Liver (tissue), 9 donors: ENCODE measurements around the gene SPOP. TPM values are rescaled to one million over a fixed set of nuclear protein-coding genes. Genes with fewer than 3 reads are reported as not detected.
A peak's percentile ranks its signal among the peaks of the same experiment; 100 is the strongest.

Experiments used
- DNase-seq: peaks from one replicate; pipeline ENCODE4 v3.0.0-alpha.2; 2017; ENCODE audit warnings: low spot score
- H3K27ac ChIP-seq, 2 donors: one replicate each; pipeline ENCODE4 v1.7.0; 2013; ENCODE audit warnings: inconsistent platforms in 2 of 2, low read length in 2 of 2, control low read depth in 1 of 2, low read depth in 1 of 2, mild to moderate bottlenecking in 1 of 2
- H3K27me3 ChIP-seq, 4 donors: one replicate each; pipeline versions ENCODE4 v1.6.1 to v1.7.0; 2013; ENCODE audit warnings: low read length in 3 of 4, inconsistent platforms in 1 of 4, mild to moderate bottlenecking in 1 of 4, moderate library complexity in 1 of 4; ENCODE audit not compliant: control insufficient read depth in 4 of 4, insufficient read depth in 4 of 4
- H3K36me3 ChIP-seq, 4 donors: one replicate each; pipeline versions ENCODE4 v1.6.1 to v1.7.0; 2013; ENCODE audit warnings: low read length in 3 of 4, mild to moderate bottlenecking in 3 of 4, low read depth in 1 of 4, moderate library complexity in 1 of 4; ENCODE audit not compliant: control insufficient read depth in 4 of 4, insufficient read depth in 3 of 4
- H3K4me1 ChIP-seq, 4 donors: one replicate each; pipeline versions ENCODE4 v1.6.1 to v1.7.0; 2013; ENCODE audit warnings: low read length in 3 of 4, mild to moderate bottlenecking in 3 of 4, moderate library complexity in 1 of 4; ENCODE audit not compliant: control insufficient read depth in 4 of 4, insufficient read depth in 4 of 4
- H3K4me3 ChIP-seq, 3 donors: one replicate each; pipeline versions ENCODE4 v1.6.1 to v1.7.0; 2013; ENCODE audit warnings: low read length in 3 of 3, control low read depth in 1 of 3, low read depth in 1 of 3, mild to moderate bottlenecking in 1 of 3
- H3K9ac ChIP-seq, 2 donors: one replicate each; pipeline ENCODE4 v1.7.0; 2013; ENCODE audit warnings: low read length in 2 of 2, mild to moderate bottlenecking in 2 of 2, moderate library complexity in 2 of 2, control low read depth in 1 of 2, low read depth in 1 of 2
- H3K9me3 ChIP-seq, 4 donors: one replicate each; pipeline versions ENCODE4 v1.6.1 to v1.7.0; 2013; ENCODE audit warnings: low read length in 3 of 4; ENCODE audit not compliant: control insufficient read depth in 4 of 4
- ATF3 ChIP-seq: IDR thresholded peaks from 2 replicates; pipeline ENCODE4 v1.6.1; 2016; ENCODE audit warnings: antibody characterized with exemption
- EGR1 ChIP-seq, 2 donors: IDR thresholded peaks; 2 replicates each; pipeline ENCODE4 v1.6.1; 2016 to 2018; ENCODE audit warnings: antibody characterized with exemption in 2 of 2, low read depth in 2 of 2
- FOXA1 ChIP-seq: IDR thresholded peaks from 2 replicates; pipeline ENCODE4 v1.6.1; 2016; ENCODE audit warnings: antibody characterized with exemption
- FOXA2 ChIP-seq: IDR thresholded peaks from 2 replicates; pipeline ENCODE4 v1.6.1; 2016; ENCODE audit warnings: antibody characterized with exemption
- GABPA ChIP-seq, 2 donors: IDR thresholded peaks in 1 of 2; conservative IDR thresholded peaks in 1 of 2; 2 replicates each; pipeline ENCODE4 v1.6.1; 2016; ENCODE audit warnings: antibody characterized with exemption in 2 of 2, mild to moderate bottlenecking in 1 of 2, moderate library complexity in 1 of 2
- HNF4A ChIP-seq, 2 donors: conservative IDR thresholded peaks; 2 replicates each; pipeline ENCODE4 v1.6.1; 2016; ENCODE audit warnings: antibody characterized with exemption in 2 of 2, mild to moderate bottlenecking in 2 of 2
- HNF4G ChIP-seq: IDR thresholded peaks from 2 replicates; pipeline ENCODE4 v1.6.1; 2016; ENCODE audit warnings: antibody characterized with exemption
- JUND ChIP-seq, 2 donors: IDR thresholded peaks; 2 replicates each; pipeline ENCODE4 v1.6.1; 2016; ENCODE audit warnings: antibody characterized with exemption in 2 of 2
- RAD21 ChIP-seq, 2 donors: IDR thresholded peaks; 2 replicates each; pipeline ENCODE4 v1.6.1; 2016; ENCODE audit warnings: antibody characterized with exemption in 2 of 2, mild to moderate bottlenecking in 2 of 2
- RXRA ChIP-seq, 2 donors: IDR thresholded peaks; 2 replicates each; pipeline ENCODE4 v1.6.1; 2017 to 2018; ENCODE audit warnings: antibody characterized with exemption in 2 of 2, mild to moderate bottlenecking in 1 of 2
- SP1 ChIP-seq: IDR thresholded peaks from 2 replicates; pipeline ENCODE4 v1.6.1; 2018; ENCODE audit warnings: antibody characterized with exemption, mild to moderate bottlenecking
- TAF1 ChIP-seq: conservative IDR thresholded peaks from 2 replicates; pipeline ENCODE4 v1.6.1; 2016; ENCODE audit warnings: antibody characterized with exemption, mild to moderate bottlenecking
- YY1 ChIP-seq: IDR thresholded peaks from 2 replicates; pipeline ENCODE4 v1.6.1; 2016; ENCODE audit warnings: antibody characterized with exemption, mild to moderate bottlenecking
- ZBTB33 ChIP-seq: IDR thresholded peaks from 2 replicates; pipeline ENCODE4 v1.6.1; 2016; ENCODE audit warnings: antibody characterized with exemption
- WGBS: extraction: QIAGEN DNeasy Blood & Tissue Kit; methylation state at CpG from one replicate; pipeline ENCODE4 v1.1.7; 2013; 5-methylcytosine and 5-hydroxymethylcytosine counted together
- polyA plus RNA-seq, 2 donors: library from polyadenylated mRNA; stranded (reverse) in 1 of 2; unstranded in 1 of 2; fragments of 200-250 nt in 1 of 2; fragments of >200 nt in 1 of 2; fragmentation: Nextera tagmentation in 1 of 2; extraction: Ambion mirVana in 1 of 2; gene quantifications; one replicate each; pipeline versions ENCODE4 v1.2.1 to v1.2.3, GENCODE V29; 2013 to 2015
- total RNA-seq, 2 donors: library from RNA; depleted of rRNA; stranded (reverse); fragments of >200 nt; gene quantifications; one replicate each; pipeline ENCODE4 v1.2.3, GENCODE V29; 2014
- TF ChIP-seq, protein P1 (sequence below): fragments of 150-350 bp; IDR thresholded peaks from 2 replicates; pipeline ENCODE4 v1.5.1; 2017; ENCODE audit warnings: improper control_type of control experiment, low read depth, low read length; ENCODE audit not compliant: missing input control
- TF ChIP-seq, protein P2 (sequence below): IDR thresholded peaks from 2 replicates; pipeline ENCODE4 v1.6.1; 2016; ENCODE audit warnings: antibody characterized with exemption
- TF ChIP-seq, protein P3 (sequence below): IDR thresholded peaks from 2 replicates; pipeline ENCODE4 v1.6.1; 2016; ENCODE audit warnings: antibody characterized with exemption, mild to moderate bottlenecking
- donor health status: healthy.
- donor health status: healthy.
- donor health status: healthy.
- donor health status: healthy.
- donor health status: healthy.

The SPOP gene
- total and polyA plus RNA-seq, 4 donors: 21.6 to 50.8 (median 42.4) TPM

GRCh38 chr17:49694847-49695697 is 17.2 kb upstream of the SPOP start (continued):
- TF ChIP-seq, protein P1, sequence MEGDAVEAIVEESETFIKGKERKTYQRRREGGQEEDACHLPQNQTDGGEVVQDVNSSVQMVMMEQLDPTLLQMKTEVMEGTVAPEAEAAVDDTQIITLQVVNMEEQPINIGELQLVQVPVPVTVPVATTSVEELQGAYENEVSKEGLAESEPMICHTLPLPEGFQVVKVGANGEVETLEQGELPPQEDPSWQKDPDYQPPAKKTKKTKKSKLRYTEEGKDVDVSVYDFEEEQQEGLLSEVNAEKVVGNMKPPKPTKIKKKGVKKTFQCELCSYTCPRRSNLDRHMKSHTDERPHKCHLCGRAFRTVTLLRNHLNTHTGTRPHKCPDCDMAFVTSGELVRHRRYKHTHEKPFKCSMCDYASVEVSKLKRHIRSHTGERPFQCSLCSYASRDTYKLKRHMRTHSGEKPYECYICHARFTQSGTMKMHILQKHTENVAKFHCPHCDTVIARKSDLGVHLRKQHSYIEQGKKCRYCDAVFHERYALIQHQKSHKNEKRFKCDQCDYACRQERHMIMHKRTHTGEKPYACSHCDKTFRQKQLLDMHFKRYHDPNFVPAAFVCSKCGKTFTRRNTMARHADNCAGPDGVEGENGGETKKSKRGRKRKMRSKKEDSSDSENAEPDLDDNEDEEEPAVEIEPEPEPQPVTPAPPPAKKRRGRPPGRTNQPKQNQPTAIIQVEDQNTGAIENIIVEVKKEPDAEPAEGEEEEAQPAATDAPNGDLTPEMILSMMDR: peak; percentile 97
- TF ChIP-seq RAD21 (IDR thresholded peaks at IDR 0.05) (peak; percentile 91), EGR1 (IDR thresholded peaks at IDR 0.05; ENCODE audit: low read depth in 2 of 2) (no peak), GABPA (IDR thresholded peaks at IDR 0.05 in 1 of 2, conservative IDR thresholded peaks at IDR 0.05 in 1 of 2) (no peak), ATF3 (no peak), HNF4A (conservative IDR thresholded peaks at IDR 0.05) (peak in 1 of 2 donors; percentile 7), HNF4G (no peak)

- no peak for DNase-seq
- H3K9me3 ChIP-seq: no peaks in the 10 kb centered on the region
- H3K36me3 ChIP-seq: no peaks in the 10 kb centered on the region
- peaks cover 0 to 8% (median 7%) of the 10 kb centered on the region in 4 donors for H3K4me1 ChIP-seq
- WGBS: 86% methylated on average over 4 of the region's 4 CpGs
- no peak overlapping the region for H3K9ac ChIP-seq
- TF ChIP-seq HNF4A (conservative IDR thresholded peaks at IDR 0.05): no peak
- TF ChIP-seq, protein P2, sequence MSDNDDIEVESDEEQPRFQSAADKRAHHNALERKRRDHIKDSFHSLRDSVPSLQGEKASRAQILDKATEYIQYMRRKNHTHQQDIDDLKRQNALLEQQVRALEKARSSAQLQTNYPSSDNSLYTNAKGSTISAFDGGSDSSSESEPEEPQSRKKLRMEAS: no peak
- H3K4me3 ChIP-seq: no peak overlapping the region
- no peak overlapping the region for H3K27ac ChIP-seq
- no peaks in the 10 kb centered on the region for H3K27me3 ChIP-seq
Observed at GRCh38 chr17:49692751-49693150, 14.9 kb upstream of the SPOP start.

DNA sequence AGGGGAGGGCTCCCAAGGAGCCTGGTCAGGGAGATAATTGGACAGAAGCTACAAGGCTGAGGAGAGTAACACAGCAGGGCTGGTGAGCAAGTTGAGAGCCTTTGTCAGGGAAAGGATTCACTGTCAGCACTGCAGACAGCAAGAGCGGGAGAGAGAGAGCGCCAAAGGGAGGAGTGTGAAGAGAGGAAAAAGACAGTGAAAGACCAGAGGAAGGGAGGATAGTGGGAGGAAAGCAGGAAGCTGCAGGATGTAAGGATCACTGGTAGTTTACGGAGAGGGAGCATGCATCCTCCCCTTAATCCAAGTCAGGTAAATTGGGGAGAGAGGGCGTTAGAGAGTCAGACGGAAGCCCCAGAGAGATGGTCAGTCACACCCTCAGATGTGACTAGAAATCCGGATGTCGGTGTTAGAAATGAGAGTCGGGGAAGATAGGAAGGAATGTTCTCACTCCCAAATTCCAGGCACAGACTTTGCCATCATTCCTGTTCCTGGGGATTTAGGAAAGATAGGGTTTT is 13.8 kb upstream of the SPOP start:
- Histone ChIP-seq H3K9ac (no peak overlapping the region), H3K27ac (no peak overlapping the region)
- no peak for DNase-seq
- no peak for TF ChIP-seq GABPA (IDR thresholded peaks at IDR 0.05 in 1 of 2, conservative IDR thresholded peaks at IDR 0.05 in 1 of 2)
- TF ChIP-seq SP1: no peak
- no peak for TF ChIP-seq YY1
- TF ChIP-seq JUND (IDR thresholded peaks at IDR 0.05): no peak
- no peak for TF ChIP-seq RXRA (IDR thresholded peaks at IDR 0.05)
- no peak for TF ChIP-seq FOXA1
- TF ChIP-seq HNF4G: no peak
- TF ChIP-seq, protein P3, sequence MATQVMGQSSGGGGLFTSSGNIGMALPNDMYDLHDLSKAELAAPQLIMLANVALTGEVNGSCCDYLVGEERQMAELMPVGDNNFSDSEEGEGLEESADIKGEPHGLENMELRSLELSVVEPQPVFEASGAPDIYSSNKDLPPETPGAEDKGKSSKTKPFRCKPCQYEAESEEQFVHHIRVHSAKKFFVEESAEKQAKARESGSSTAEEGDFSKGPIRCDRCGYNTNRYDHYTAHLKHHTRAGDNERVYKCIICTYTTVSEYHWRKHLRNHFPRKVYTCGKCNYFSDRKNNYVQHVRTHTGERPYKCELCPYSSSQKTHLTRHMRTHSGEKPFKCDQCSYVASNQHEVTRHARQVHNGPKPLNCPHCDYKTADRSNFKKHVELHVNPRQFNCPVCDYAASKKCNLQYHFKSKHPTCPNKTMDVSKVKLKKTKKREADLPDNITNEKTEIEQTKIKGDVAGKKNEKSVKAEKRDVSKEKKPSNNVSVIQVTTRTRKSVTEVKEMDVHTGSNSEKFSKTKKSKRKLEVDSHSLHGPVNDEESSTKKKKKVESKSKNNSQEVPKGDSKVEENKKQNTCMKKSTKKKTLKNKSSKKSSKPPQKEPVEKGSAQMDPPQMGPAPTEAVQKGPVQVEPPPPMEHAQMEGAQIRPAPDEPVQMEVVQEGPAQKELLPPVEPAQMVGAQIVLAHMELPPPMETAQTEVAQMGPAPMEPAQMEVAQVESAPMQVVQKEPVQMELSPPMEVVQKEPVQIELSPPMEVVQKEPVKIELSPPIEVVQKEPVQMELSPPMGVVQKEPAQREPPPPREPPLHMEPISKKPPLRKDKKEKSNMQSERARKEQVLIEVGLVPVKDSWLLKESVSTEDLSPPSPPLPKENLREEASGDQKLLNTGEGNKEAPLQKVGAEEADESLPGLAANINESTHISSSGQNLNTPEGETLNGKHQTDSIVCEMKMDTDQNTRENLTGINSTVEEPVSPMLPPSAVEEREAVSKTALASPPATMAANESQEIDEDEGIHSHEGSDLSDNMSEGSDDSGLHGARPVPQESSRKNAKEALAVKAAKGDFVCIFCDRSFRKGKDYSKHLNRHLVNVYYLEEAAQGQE: no peak
- TF ChIP-seq ZBTB33: no peak
- TF ChIP-seq FOXA2: no peak
- TF ChIP-seq, protein P1: no peak
- no peak for TF ChIP-seq TAF1
- TF ChIP-seq, protein P2: no peak
- no peak for TF ChIP-seq ATF3
- no peak for TF ChIP-seq HNF4A (conservative IDR thresholded peaks at IDR 0.05)
- TF ChIP-seq EGR1 (IDR thresholded peaks at IDR 0.05; ENCODE audit: low read depth in 2 of 2): no peak
- TF ChIP-seq RAD21 (IDR thresholded peaks at IDR 0.05): no peak

More for the DNA sequence above, 13.8 kb upstream of the SPOP start:
- Histone ChIP-seq H3K4me1 (peaks cover 0 to 8% (median 7%) of the 10 kb centered on the region in 4 donors), H3K4me3 (no peak overlapping the region), H3K27me3 (no peaks in the 10 kb centered on the region), H3K9me3 (no peaks in the 10 kb centered on the region), H3K36me3 (no peaks in the 10 kb centered on the region)
- WGBS: 52% methylated on average over 8 of the region's 8 CpGs
